ENCODE data around the gene MS4A4E.

- TF ChIP-seq POLR2A (IDR thresholded peaks at IDR 0.05; ENCODE audit: low read depth): no peak
- TF ChIP-seq CTCF (IDR thresholded peaks at IDR 0.05): no peak
These were observed 47.0 kb downstream of the MS4A4E start for GRCh38 chr11:60195923-60196368.
